GM21717 (cell line): ENCODE results near the gene SYNPR.

Source experiments
- ATAC-seq: cut with Tn5 transposase; IDR thresholded peaks from one replicate; pipeline ENCODE4 v1.9.1; 2021; ENCODE audit warnings: mild to moderate bottlenecking, moderate library complexity; ENCODE audit not compliant: unreplicated experiment

The SYNPR gene

GRCh38 chr3:63523100-63523499 lies 245.0 kb downstream of the SYNPR start:
- no peak for ATAC-seq

GRCh38 chr3:63528325-63529000 lies 250.4 kb downstream of the SYNPR start:
- ATAC-seq = no peak

- no peak for ATAC-seq
Measured at GRCh38 chr3:63532521-63532920, 254.4 kb downstream of the SYNPR start.

- peak; percentile 82 for ATAC-seq
Measured at GRCh38 chr3:63538919-63539318, 260.8 kb downstream of the SYNPR start.

GRCh38 chr3:63555767-63556166 lies 277.7 kb downstream of the SYNPR start:
- ATAC-seq = no peak

- no peak for ATAC-seq
Measured at GRCh38 chr3:63556401-63556800, 278.3 kb downstream of the SYNPR start.

GRCh38 chr3:63557912-63558311 lies 279.8 kb downstream of the SYNPR start:
- peak; percentile 88 for ATAC-seq

- no peak for ATAC-seq
Measured at GRCh38 chr3:63559884-63560283, 281.8 kb downstream of the SYNPR start.

GRCh38 chr3:63561879-63562278 lies 283.8 kb downstream of the SYNPR start:
- no peak for ATAC-seq

GRCh38 chr3:63562323-63562722 lies 284.2 kb downstream of the SYNPR start:
- ATAC-seq = no peak

GRCh38 chr3:63563572-63563971 lies 285.5 kb downstream of the SYNPR start:
- no peak for ATAC-seq

GRCh38 chr3:63565220-63565619 lies 287.1 kb downstream of the SYNPR start:
- ATAC-seq = no peak

GRCh38 chr3:63571682-63572081 lies 293.6 kb downstream of the SYNPR start:
- no peak for ATAC-seq

GRCh38 chr3:63576846-63577245 lies 298.7 kb downstream of the SYNPR start:
- ATAC-seq = no peak

GRCh38 chr3:63578858-63579257 lies 300.8 kb downstream of the SYNPR start:
- no peak for ATAC-seq

GRCh38 chr3:63580151-63580550 lies 302.0 kb downstream of the SYNPR start:
- ATAC-seq = no peak

GRCh38 chr3:63582943-63583500 lies 304.9 kb downstream of the SYNPR start:
- no peak for ATAC-seq

GRCh38 chr3:63584681-63585080 lies 306.6 kb downstream of the SYNPR start:
- no peak for ATAC-seq

- no peak for ATAC-seq
Measured at GRCh38 chr3:63585927-63586326, 307.8 kb downstream of the SYNPR start.

GRCh38 chr3:63588895-63589294 lies 310.8 kb downstream of the SYNPR start:
- no peak for ATAC-seq

- ATAC-seq = no peak
Measured at GRCh38 chr3:63593779-63594178, 315.7 kb downstream of the SYNPR start.

GRCh38 chr3:63595221-63595620 lies 317.1 kb downstream of the SYNPR start:
- ATAC-seq = no peak

- ATAC-seq = no peak
Measured at GRCh38 chr3:63597019-63597418, 318.9 kb downstream of the SYNPR start.
